ENCODE measurements around the gene MASP2. TPM values are rescaled to one million over a fixed set of nuclear protein-coding genes. Genes with fewer than 3 reads are reported as not detected.

The MASP2 gene
- total RNA-seq, result not detected

DNA sequence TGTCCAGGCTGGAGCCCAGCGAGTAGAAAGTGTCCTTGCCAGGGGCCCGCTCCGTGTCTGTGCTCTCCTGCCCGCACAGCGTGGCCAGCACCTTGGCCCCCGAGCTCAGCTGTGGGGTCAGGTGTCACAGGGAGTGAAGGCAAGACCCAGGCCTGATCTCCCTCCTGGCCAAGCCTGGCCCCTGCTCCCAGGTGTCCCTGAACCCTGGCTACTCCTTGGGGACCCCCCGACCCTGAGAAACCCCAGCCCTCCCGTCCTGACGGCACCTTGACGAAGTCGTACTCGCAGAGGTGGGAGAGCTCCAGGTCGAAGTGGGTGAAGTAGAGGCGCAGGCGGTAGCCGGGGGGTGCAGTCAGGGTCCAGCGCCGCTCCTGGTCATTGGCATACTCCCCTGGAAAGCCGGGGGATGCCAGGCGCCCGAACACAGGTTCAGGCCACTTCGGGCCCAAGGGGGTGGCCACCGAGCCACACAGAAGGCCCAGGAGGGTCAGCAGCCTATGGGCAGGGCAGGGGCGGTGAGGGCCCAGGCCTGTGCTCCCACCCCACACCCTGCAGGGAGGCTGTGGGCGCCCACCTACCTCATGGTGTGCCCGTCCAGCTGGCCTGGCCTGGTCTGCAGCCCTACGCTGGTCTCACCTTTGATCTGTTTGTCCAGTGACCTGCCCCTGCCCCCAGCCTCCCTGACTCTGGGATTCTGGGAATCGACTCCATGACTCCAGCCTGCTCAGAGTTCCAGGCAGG, at the start of gene MASP2:
Gene MASP2, minus strand, starts transcription at position 615 of the 741 bp plus-strand sequence. Its CDS starts 32 bp downstream, at position 583.

DNA sequence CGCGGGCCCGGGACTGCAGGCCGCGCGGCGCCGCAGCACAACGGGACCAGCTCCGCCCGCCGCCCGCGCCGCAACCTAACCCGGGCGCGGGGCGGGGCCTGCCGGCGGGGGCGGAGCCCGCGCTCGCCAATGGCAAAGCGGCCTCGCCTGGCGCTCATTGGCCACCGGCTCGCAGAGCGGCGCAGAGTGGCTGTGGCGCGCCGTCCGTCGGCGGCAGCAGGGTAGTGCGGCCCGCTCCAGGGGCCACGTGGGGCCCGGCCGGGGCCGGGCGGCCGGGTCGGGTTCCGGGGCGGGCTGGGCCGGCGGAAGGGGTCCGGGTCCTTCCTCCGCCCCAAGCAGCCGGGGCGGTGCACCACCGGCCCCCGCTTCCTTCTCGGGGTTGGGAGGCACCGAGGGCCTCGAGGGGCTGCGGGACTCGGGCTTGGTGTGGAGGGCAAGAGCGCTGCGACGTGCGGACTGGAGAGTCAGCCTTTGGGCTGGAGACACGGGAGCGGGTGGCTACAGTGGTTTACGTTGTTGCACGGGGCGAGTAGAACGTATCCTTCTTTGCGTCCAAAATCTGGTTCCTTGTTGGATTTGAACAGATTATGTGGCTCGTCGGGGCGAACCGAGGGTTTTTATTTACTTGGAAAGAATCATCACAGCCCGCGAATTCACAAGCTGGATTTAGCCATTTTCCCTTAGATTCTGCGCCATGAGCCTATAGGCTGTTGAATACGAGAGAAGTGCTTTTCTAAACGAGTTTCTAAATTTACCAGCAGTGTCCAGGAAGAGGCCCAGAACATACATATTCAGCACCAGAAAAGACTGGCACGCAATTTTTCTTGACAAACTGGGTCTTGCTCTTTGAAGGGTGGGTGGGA, 13.2 kb upstream of the MASP2 start, which contains the start of gene SRM:
Gene SRM, minus strand, starts transcription at position 51 of the 863 bp plus-strand sequence. CDS start 75 bp downstream, outside the sequence.

DNA sequence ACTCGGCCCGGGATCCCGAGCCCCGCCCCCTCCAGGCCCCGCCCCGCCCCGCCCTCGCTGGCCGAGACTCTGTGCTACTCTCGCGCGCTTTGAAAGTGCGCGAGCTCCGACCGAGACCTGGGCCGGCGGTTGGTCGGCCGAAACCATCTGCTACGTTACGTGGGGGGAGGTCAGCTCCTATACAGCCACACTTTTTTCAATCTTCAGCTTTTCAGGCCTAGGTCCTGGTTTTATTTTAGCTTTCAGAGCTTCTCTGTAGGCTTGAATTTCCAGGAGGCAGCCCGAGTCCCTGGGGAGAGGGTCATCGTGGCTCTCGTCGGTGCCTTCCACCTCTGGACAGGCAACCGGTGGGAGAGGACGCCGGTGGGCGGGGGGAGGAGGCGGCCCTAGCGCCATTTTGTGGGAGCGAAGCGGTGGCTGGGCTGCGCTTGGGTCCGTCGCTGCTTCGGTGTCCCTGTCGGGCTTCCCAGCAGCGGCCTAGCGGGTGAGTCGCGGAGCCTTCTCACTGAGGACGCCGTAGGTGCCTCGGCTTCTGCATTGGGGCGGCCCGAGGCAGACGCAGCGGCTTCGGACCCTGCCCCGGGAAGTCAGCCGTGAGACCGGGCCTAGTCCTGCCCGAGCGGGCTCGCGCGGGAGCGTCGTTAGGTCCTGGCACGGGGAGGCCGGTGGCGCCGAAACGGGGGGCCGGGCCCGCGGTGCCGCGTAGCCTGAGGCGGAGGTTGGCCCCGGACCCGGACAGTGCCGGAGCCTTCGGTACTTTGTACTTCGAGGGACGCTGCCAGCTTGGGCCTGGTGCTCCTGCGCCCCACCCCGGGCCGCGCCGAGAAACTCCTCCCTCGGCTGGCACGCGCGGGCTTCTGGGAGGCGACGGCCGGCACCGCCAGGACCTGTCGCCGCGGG, 34.5 kb downstream of the MASP2 start, which contains the start of gene TARDBP:
Gene TARDBP, plus strand, starts transcription at position 395 of the 900 bp plus-strand sequence. CDS start 1,074 bp downstream, outside the sequence.

Other genes with a start within 250 kb of the MASP2 start
- 100 to 1,000 TPM; 152 to 160 TPM for gene TARDBP, start 34.6 kb downstream of the MASP2 start, total RNA-seq
- gene SRM, start 12.8 kb upstream of the MASP2 start, total RNA-seq, result 10 to 100 TPM; 68.2 to 76.2 TPM
- gene EXOSC10, start 52.6 kb upstream of the MASP2 start, total RNA-seq, result 10 to 100 TPM; 63.2 to 66.1 TPM
- gene ANGPTL7, start 142.1 kb upstream of the MASP2 start, total RNA-seq, result not detected
- 10 to 100 TPM; 43.0 to 44.2 TPM for gene MTOR, start 215.3 kb upstream of the MASP2 start, total RNA-seq
- gene UBIAD1, start 226.0 kb upstream of the MASP2 start, total RNA-seq, result 10 to 100 TPM; 39.9 to 44.2 TPM